NCI-H1092 treated with DMSO at 0.1 percent for 48 hours (cell line): ENCODE data around the gene GMDS.

Experiments used
- DNase-seq: peaks from one replicate; lab custom pipeline; 2025; lab: John Stamatoyannopoulos, UW

GMDS gene

DNA sequence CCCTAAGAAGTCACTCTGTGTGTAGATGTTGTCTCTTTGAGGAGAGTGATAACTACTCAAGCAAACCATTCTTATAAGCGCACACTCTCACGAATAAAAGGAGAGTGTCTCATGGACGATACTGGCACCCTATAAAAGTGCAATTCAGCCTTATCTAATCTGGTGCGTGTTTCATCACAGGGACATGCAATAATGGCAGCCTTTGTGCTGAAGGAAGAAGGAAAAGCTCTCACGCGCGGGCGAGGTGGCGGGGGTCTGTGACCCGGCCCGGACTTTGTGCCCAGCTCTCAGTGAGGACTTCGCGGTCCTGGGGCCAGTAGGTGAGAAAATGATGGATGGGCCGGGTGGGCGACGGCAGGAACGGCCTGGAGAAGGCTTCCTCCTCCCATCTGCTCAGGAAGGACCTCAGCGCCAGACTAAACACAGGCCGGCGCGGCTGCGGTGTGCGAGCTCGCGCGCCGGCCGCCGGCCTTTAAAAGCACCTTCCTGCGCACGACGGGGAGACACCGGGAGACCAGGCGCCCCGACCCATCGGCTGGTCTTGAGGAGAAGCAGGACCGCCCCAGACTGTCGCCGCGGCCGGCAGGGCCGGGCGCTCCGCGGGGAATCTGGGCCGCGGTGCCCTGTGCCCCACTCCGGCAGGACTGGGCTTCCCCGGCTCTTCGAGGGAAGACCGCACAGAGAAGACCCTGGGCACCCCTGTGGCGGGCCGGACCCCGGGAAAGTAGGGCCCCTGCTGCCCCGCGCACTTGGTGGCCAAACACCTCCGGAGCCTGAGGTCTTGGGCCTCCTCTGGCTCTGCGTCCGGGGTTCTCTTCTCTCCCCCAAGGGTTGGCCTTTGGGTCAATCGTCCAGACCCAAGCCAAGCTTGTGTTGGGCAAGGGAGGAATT is 644.0 kb downstream of the GMDS start:
- no peak for DNase-seq

DNA sequence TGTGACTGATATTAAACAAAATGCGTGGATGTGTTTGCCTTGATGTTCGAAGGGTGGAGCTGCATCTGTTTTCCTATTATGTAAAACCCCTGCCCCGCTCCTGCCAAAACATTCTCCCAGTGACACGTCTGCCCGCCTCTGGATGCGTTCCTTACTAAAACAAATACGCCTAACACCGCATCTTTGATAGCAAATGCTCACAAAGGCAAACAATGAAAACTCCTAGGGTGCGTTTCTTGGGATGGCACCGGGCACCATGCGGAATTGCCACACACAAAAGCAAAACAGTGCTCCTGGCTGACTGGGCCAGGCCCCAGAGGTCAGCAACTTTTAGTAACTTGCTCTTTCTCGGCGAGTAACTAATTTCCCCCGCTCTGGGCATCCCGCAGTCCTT is 644.6 kb downstream of the GMDS start:
- DNase-seq = no peak

DNA sequence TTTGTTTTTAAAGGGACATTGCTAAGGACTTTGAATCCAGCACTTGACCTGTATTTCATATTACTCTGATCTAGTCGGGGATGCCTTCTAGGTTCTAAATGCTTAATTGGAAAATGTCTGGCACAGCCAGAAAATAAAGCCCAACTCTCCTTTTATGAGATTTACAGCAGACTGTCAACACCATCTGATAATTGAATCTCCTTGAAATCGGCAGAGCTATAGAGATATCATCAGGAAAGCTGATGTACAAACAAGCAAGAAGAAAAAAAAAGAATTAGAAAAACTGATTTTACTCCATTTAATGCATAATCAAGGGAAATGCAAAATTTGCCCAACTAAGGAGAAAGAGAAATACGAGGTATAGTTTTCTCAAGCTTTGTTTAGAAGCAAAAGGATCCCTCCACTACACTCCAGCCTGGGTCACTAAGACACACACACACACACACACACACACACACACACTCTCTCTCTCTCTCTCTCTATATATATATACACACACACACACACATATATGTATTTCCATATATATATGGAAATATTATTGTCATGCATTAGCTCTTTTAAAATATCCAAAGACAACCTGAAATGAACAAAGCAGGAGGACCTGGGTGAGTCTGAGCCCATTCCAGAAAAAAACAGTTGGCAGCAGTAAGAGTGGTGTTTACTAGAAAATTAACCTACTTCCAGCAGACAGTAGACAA is 645.2 kb downstream of the GMDS start:
- DNase-seq = no peak

DNA sequence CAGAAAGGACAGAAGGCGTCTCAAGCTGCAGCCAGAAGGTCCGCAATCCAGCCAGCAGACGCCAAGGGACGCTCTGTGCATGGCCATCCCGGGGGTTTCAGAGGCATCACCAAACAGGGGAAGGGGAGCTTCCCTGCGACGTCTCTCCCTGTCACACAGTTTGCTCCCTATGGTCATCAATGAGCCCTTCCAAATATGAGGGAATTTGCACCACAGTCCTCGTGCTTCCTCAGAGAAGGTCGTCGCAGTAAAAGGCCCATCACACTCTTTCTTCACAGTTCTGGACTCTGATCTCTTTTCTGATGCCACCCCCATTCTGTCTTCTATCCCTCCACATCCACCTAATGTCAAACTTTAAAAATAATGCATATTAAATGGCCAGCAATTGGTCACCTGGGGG is 645.9 kb downstream of the GMDS start:
- DNase-seq = no peak

DNA sequence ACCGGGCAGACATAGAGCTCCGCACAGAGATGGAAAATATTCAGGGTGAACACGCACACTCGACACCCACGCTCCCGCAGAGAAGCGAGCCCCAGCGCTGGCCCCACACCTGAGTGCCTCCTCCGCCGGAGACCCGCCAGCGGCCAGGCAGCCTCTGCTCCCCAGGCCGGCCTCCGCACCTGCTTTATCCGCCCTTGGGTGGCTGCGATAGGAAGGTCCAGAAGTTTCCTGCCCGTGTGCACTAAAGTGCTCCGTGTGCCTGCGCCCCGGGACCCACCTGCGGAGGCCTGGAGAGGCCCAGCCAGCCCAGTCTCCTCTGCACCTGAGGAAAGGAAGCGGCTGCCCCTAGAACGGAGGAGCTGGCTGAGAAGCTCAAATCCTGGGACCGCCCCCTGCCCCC is 646.5 kb downstream of the GMDS start:
- no peak for DNase-seq

DNA sequence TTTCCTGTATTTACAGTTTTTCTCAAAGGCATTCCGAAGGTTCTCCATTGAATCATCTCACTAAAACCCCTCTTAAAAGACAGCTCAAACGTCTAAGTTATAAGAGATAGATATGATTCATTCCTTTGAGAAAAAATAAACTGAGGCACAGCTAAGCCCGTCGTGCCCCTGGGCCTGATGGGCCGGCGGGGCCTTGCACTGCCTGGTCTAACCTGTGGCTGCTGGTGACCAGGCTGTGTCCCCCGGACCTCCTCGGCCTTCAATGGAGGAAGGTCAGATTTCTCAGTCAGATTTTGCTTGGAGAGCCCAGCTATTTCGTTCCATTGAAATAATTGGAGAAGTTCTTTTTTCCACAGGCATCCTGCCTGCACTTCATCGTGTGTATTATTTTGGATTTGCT is 647.0 kb downstream of the GMDS start:
- DNase-seq = no peak

DNA sequence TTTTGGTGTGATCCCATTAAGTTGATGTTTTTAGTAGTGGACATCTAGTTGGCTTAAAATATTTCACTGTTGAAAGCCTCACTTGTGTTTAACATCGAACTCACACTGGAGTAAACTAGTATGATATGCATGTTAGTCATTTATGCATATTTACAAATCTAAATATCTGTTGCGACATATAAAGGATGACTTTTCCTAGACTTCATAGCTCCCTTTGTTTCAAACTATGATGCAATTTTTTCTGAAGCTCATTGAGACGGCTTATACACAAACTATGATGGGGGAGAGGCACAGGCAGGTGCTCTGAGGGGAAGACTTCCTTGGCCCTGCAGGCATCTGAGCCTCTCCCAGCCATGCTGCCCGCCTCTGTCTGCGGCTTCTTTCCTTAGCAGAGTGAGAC is 647.5 kb downstream of the GMDS start:
- no peak for DNase-seq

DNA sequence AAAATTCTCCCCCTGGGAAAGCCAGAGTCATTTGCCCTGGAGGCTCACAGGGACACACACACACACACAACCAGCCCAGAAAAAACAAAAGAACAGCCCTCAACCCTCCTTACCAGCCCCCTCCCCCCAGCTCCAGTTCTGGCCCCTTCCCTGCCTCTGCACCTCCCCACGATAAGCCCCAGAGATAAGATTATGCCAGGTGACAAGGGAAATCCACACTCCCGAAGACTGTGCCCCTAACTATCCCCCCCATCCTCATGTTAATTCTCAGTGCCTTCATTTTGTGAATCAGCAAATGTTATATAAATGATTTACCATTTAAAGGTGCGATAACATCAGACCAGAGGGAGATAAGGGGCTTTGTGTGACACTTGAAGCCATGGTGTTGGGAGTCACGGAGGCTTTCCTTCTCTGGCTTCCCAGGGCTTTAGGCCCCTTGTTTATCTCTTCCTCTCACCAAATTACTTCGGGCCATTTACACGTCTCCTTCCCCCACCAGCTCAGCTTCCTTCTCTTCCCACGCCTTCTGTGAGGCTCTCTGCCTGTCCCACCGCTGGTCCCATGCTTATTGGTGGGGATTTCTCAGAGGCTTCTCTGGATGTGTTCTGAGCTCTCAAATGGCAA is 648.2 kb downstream of the GMDS start:
- DNase-seq = no peak

DNA sequence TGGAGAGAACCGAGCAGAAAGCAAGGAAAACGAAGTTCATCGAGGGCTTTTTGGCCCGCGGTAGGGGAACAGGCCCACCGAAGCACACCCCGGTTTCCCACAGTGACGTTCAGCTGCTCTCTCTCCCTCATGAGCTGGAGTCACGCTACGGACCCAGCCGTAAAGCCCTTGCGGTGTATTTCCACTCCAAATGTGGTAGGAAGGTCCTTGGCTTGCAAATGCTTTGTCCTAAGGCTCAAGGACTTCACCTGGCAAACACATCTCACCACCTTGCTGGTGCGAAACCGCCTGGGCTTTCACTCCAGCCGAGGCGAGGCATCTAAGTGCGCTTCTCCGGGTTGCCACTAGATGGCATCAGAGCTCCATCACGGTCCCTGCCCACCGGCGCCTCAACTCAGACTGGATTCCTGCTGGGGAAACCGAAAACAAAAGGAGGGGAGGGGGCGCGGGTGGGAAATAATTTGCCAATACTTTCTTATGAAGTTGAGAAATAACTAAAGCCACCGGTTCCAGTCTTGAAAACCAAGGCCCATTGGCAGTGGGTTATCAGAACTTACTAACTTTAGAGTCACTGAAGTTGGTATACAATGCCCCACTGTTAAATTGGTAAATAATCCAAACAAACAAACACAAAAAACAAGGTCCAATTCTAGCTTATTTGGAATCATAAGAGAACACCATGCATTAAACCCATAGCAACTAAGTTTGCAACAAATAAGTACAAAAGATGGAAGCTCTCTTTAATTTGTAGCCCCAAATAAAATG is 649.1 kb downstream of the GMDS start:
- peak; percentile 20 for DNase-seq

DNA sequence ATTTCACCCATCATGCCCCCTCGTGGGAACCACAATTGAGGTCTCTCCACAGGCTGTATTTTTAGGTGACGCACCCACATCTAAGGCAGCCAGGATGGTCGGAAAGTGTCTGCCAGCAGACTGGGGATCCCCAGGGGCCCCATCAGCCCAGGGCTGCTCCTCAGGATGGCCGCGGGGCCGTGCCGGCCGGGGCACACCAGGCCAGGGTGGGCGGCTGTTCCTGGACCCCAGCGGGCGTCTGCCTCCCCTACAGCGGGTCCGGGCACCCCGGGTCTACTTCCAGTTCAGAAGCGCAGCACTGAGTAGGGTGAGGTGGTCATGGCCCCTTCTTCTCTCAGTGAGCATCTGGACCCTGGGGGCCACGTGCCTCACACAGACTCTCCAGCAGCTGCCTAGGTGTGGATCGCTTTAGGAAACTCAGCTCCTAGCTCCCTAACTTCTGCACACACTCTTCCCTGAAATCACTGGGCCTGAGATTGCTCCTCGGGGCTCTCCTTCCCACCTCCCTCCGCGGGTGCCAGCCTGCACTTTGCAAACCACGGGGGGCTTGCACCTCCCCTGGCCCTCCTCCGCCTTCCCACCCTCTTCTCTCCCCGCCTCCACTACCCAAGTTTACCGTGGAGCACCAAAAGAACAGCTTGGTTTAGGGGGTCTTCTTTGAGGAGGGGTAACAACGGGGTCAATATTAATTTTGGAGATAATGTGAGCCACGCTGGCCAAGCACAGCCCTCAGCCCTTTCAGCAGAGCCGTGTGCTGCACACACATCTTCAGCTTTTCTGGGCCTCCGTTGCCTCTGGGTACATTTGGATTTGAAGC is 649.9 kb downstream of the GMDS start:
- no peak for DNase-seq

DNA sequence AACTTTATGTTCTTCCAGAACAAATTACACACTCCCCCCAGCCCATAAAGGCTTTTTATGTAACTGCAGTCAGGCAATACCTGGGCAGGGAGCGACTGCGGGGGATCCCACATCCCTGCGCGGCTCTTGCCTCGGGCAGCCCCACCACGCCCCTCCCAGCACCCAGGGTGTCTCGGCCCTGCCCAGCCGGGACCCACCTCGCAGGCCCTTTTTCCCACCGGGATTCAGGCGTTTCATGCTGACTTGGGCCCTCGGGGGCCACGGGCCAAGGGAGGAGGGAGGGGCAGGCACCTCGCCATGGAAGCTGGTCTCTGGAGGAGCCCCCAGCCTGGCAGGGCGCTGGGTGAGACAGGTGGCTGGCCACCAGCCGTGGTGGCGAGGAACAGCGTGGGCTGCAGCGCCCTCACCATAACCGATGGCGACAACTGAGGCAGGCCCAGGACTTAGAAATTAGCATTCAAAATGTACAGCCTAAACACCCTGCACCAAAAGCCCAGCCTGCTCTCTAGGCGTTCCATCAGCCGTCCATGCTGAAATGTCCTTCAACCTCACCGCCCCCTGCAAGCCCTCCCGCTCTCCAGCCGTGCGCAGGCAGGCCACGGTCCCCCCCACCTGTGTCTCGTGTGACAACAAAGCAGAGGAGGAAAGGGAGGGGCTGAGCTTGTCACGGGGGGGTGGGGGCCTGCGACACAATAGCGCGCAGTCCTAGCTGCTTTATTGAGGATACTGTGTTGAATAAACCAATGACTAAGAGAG is 650.8 kb downstream of the GMDS start:
- no peak for DNase-seq

DNA sequence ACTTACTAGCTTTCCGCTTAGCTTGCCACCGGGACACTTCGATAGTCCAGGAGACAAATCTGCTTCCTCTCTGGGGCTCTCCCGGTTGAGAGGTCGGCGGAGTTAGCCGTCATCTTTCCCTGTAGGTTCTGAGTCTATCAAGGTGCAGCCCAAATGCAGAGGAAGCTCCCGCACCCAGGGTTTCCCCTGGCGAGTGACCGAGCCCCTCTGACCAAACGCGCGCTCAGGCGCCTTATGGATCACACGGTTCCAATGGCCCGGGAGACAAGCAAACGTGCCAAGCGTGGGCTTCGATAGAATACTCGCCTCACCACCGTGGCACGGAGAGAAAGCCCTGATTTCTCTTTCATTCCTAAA is 651.5 kb downstream of the GMDS start:
- no peak for DNase-seq

DNA sequence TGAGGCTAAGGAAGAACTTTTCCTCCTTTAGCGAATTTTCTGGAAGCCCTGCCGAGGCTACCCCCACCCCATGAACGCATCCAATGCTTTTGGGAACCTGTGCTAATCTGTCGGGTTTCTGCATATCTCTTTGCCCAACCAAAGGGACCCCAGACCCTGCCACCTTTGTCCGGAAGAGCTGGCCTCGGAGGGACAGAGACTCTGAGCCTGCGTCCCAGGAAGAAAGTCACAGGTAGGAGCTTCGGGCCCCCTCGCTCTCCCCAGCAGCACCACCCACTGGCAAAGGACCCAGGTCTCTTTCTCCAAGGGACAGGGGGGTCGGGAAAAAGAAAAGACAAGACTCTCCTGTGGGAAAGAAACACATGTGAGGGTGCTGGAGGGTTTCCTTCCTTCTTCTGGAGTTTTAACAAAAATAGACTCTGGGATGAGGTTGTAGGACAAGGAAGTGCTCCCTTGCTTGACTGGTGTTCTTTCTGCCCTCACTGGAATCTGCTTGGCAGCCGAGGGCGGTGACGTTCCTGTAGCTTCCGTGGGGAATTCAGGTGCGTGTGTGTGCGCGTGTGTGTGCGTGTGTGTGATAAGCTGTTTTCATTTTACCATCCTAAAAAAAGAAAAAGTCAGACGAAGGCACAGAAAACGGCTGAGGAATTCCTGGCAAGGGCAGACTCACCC is 652.0 kb downstream of the GMDS start:
- no peak for DNase-seq

DNA sequence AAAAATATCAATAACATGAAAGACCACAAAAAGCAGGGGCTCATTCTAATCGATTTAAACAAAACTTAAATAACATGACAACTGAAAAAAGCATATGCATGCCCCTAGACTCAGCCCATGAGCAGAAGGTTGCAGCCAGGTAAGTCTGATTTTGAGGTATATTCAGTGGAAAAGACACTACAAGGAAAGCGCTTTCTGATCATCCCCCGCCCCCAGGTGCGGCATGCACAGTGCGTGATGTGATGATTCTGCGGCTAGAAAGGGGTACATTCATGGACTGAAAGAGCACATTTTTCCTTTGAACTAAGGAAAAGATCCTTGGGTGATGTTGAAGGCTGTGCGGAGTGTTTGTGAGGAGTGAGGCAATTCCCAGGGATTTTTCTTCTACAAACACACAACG is 652.6 kb downstream of the GMDS start:
- no peak for DNase-seq

DNA sequence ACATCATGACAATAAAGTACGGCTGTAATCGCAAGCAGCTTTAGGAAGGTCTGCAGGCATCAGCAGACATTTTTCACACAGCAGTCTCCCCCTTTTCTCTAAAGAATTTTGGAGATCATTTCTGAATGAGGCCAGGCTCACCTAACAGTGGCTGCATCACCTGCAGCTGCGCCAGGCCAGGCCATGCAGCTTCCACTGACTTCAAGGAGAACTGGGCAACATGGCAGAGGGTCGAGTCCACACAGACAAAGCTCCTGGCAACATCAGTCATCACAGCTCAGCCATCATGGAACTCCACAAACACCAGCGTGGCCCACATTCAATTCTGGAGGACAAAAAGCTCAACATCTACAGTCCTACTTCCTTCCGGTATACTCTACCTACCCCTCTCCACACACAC is 653.5 kb downstream of the GMDS start:
- no peak for DNase-seq

DNA sequence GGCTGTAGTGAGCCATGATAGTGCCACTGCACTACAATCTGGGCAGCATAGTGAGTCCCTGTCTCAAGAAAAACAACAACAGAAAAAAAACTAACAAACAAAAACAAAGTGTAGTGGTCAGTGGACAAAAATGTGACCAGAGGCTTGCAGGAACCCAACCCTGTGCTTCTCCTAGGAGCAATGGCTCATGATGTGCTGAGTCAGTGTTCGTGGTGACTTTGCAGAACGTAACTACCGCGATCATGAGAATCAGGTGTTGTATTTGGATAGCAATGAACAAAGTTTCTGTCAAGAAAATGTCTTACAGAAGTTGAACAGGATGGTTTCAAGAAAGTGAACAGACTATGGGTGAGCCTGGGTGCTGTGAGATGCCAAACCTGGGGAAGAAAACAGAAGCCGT is 654.2 kb downstream of the GMDS start:
- no peak for DNase-seq

DNA sequence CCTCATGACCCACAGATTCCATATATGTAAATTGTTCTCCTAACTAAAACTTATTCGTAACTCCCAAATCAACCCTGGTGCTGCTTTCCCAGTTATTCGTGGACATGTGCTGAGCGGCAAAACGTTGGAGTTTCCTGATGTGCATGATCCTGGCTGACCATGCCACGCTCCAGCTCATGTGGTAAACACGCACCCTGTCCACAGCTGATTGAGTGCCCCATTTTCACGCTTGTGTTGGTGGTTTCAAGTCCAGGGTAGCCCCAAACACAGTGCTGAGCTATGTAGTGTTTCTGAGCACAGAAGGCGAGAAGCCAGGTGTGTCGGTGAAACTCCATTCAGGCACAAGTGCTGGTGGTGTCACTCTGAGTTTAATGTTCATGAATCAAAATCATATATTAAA is 654.8 kb downstream of the GMDS start:
- no peak for DNase-seq

DNA sequence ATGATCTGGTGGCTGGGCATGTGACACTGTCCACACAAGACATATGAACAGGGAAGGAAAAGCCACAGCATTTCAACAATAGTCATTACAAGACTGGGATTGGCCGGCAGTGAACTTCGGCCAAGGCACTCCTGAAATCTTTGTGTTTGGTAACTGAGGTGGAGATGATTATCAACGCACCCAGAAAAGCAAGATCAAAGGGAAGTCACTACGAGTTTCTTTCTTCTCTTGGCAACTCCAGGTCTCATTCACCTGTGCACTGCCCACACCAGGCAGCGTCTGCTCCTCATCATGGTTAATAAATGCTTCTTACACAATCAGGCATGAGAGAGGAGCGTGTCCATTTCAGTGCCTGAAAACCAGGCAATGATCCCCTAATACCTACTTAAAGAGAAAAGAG is 656.2 kb downstream of the GMDS start:
- DNase-seq = no peak

DNA sequence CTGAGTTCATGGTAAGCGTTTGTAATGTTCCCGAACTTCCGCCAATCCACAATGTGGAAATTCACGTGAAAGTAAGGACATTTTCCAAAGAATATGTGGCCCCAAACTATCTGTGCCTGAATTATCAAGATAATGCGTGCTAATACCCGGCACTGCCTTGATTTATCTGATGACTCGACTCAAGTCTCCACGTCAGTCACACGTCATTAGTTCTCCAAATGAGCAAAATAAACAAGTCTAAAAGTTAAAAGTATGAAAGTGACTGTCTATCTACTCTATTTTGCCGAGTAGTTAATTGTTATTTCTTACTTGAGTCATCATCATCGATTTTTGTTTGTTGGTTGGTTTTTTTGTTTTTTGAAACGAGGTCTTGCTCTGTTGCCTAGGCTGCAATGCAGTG is 657.4 kb downstream of the GMDS start:
- no peak for DNase-seq

DNA sequence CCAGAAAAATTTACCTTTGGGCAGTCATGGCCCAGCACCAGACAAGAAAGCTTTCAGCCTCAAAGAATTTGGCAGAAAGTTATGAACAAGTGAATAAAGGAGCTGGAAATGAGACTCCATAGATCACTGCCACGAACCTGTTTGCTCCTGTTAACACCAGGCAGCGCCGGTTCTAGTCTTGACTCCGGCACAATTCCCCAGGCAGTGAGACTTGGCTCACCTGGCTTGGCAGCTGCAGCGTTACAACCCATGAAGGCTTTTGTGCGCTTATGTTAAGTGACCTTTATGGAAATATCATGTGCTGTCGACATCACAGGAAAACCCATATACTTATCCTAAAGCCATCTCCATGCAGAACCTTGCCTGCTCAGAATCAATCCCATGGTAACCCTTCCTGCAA is 657.9 kb downstream of the GMDS start:
- DNase-seq = no peak
